Measurements from ENCODE around the gene OFD1.

OFD1 gene

GRCh38 chrX:13694359-13694758 is 40.2 kb upstream of the OFD1 start (continued):
- TF ChIP-seq HOXA7 (CRISPR knock-in tag; IDR thresholded peaks at IDR 0.05; ENCODE audit: borderline replicate concordance) (no peak), ZNF37A (tag by site-specific recombination; IDR thresholded peaks at IDR 0.05) (no peak), ZNF174 (tag by site-specific recombination; IDR thresholded peaks at IDR 0.05) (no peak), ZNF792 (tag by site-specific recombination; IDR thresholded peaks at IDR 0.05) (no peak), ZNF391 (tag by site-specific recombination; IDR thresholded peaks at IDR 0.05; ENCODE audit: borderline replicate concordance, low read depth) (no peak), SCRT2 (tag by site-specific recombination; IDR thresholded peaks at IDR 0.05) (no peak), RBAK (tag by site-specific recombination; IDR thresholded peaks at IDR 0.05) (no peak), ZBTB7A (tag by site-specific recombination; IDR thresholded peaks at IDR 0.05; ENCODE audit: low read depth) (no peak), ZNF660 (tag by site-specific recombination; IDR thresholded peaks at IDR 0.05) (0 out of 2 replicates have a peak, but pooled peaks have one; percentile 31), ZBTB48 (tag by site-specific recombination; IDR thresholded peaks at IDR 0.05) (no peak), ZNF747 (tag by site-specific recombination; IDR thresholded peaks at IDR 0.05) (no peak), ZNF132 (tag by site-specific recombination; IDR thresholded peaks at IDR 0.05; ENCODE audit: borderline replicate concordance) (no peak)

DNA sequence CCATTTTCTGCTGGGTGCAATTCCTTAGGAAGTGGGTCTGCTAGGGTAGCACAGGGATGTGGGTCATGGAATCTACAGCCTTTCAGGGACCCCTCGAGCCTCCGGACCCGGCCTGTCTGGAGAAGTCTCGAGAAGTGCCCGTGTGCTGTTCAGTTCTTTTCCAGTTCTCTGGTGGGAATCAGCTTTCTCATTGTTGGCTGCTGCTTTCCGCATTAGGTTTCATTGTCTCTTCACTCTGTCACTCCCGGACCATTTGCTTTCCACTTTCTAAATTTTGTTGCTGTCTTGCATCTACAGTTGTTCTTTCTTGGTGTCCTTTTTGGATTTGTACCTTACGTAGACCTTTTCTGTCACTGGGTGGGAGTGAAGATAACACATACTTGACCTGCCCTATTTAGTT is 39.6 kb upstream of the OFD1 start:
- H3K9me3 ChIP-seq (ENCODE audit: control insufficient read depth, insufficient read depth, low read depth, low read length) = no peaks in the 10 kb centered on the region
- POLR2A ChIA-PET = interaction anchor here (0.7 to 6.8 kb wide), 4 partner anchors 26 to 42 kb away, joined by 3 to 46 read pairs (median 16); partner anchors contain the start of genes OFD1, TCEANC and TRAPPC2
- no peak overlapping the region for H3K4me3 ChIP-seq (ENCODE audit: low read depth, low read length)
- CTCF ChIA-PET = interaction anchor here (1.4 to 1.6 kb wide), 2 partner anchors 39 to 188 kb away, joined by 3 to 4 read pairs; partner anchors contain the start of genes OFD1 and TRAPPC2
- H3K4me1 ChIP-seq (ENCODE audit: control insufficient read depth, insufficient read depth, low read length) = peaks cover 41% of the 10 kb centered on the region
- no peak overlapping the region for H3K27ac ChIP-seq (ENCODE audit: extremely low read depth, low read depth, low read length)
- peaks cover 0 to 2% of the 10 kb centered on the region in 2 experiments; a peak in 1 of 3 replicates for H3K36me3 ChIP-seq (ENCODE audit: control insufficient read depth in 2 of 2, insufficient read depth in 1 of 2, low read length in 2 of 2)
- TF ChIP-seq HOXC10 (CRISPR knock-in tag; IDR thresholded peaks at IDR 0.05) (no peak), PRDM1 (tag by site-specific recombination; IDR thresholded peaks at IDR 0.05) (peak; percentile 80; the same call in 1 of the 2 replicates)

GRCh38 chrX:13695601-13696115 is 38.9 kb upstream of the OFD1 start:
- peak; percentile 40; the same call in 1 of the 2 replicates for TF ChIP-seq SP7 (tag by site-specific recombination; IDR thresholded peaks at IDR 0.05)
- TF ChIP-seq, protein P1, sequence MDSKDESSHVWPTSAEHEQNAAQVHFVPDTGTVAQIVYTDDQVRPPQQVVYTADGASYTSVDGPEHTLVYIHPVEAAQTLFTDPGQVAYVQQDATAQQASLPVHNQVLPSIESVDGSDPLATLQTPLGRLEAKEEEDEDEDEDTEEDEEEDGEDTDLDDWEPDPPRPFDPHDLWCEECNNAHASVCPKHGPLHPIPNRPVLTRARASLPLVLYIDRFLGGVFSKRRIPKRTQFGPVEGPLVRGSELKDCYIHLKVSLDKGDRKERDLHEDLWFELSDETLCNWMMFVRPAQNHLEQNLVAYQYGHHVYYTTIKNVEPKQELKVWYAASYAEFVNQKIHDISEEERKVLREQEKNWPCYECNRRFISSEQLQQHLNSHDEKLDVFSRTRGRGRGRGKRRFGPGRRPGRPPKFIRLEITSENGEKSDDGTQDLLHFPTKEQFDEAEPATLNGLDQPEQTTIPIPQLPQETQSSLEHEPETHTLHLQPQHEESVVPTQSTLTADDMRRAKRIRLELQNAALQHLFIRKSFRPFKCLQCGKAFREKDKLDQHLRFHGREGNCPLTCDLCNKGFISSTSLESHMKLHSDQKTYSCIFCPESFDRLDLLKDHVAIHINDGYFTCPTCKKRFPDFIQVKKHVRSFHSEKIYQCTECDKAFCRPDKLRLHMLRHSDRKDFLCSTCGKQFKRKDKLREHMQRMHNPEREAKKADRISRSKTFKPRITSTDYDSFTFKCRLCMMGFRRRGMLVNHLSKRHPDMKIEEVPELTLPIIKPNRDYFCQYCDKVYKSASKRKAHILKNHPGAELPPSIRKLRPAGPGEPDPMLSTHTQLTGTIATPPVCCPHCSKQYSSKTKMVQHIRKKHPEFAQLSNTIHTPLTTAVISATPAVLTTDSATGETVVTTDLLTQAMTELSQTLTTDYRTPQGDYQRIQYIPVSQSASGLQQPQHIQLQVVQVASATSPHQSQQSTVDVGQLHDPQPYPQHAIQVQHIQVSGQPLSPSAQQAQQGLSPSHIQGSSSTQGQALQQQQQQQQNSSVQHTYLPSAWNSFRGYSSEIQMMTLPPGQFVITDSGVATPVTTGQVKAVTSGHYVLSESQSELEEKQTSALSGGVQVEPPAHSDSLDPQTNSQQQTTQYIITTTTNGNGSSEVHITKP (tag by site-specific recombination; IDR thresholded peaks at IDR 0.05) = peak; percentile 95
- TF ChIP-seq ZNF585B (tag by site-specific recombination; IDR thresholded peaks at IDR 0.05) = no peak
- Histone ChIP-seq H3K4me1 (ENCODE audit: control insufficient read depth, insufficient read depth, low read length) (peaks cover 38% of the 10 kb centered on the region), H3K4me3 (ENCODE audit: low read depth, low read length) (no peak overlapping the region), H3K9me3 (ENCODE audit: control insufficient read depth, insufficient read depth, low read depth, low read length) (no peaks in the 10 kb centered on the region), H3K36me3 (ENCODE audit: control insufficient read depth in 2 of 2, insufficient read depth in 1 of 2, low read length in 2 of 2) (peaks cover 0 to 5% of the 10 kb centered on the region in 2 experiments; a peak in 1 of 3 replicates), H3K27ac (ENCODE audit: extremely low read depth, low read depth, low read length) (no peak overlapping the region)
- ChIA-PET POLR2A (interaction anchor here (6.8 kb wide), 1 partner anchor 38 kb away, joined by 46 read pairs; the partner anchor contains the start of genes OFD1 and TRAPPC2), CTCF (interaction anchor here (0.8 to 1.6 kb wide), 3 partner anchors 13 to 189 kb away, joined by 3 to 4 read pairs (median 3); partner anchors contain the start of genes OFD1 and TRAPPC2)
